ENCODE measurements around the gene SUCLG2. TPM values are rescaled to one million over a fixed set of nuclear protein-coding genes. Genes with fewer than 3 reads are reported as not detected.

SUCLG2 gene
- total and polyA plus RNA-seq, 10 of the 15 experiments (the other 5 are each of a cell fraction or from before 2014, with no cell fraction given): 17.8 to 50.9 (median 37.2) TPM

GRCh38 chr3:67535006-67535405, 119.4 kb downstream of the SUCLG2 start:
- SMC1A ChIA-PET (ENCODE audit: uncharacterized antibody, unreplicated experiment): interaction anchor here (0.9 kb wide), 1 partner anchor 23 kb away, joined by 3 read pairs; no protein-coding TSS in a partner anchor
- no peak for FAIRE-seq
- in situ Hi-C loops (cut with MboI): no loop called here

GRCh38 chr3:67534594-67534993, 119.8 kb downstream of the SUCLG2 start:
- Histone ChIP-seq H4K20me1 (ENCODE audit: control insufficient read depth, insufficient read depth) (no peaks in the 10 kb centered on the region), H3K4me3 (no peak overlapping the region), H2AFZ (ENCODE audit: control insufficient read depth, low read depth, low read length) (no peak overlapping the region), H3K27me3 (replicated peaks in 1 of 2; ENCODE audit: control insufficient read depth in 2 of 2, insufficient read depth in 2 of 2, low read length in 1 of 2) (no peaks in the 10 kb centered on the region), H3K27ac (ENCODE audit: control insufficient read depth, insufficient read depth) (no peak overlapping the region), H3K36me3 (ENCODE audit: control insufficient read depth in 2 of 2, insufficient read depth in 2 of 2, low read length in 1 of 2) (no peaks in the 10 kb centered on the region), H3K4me2 (ENCODE audit: control insufficient read depth, insufficient read depth) (no peak overlapping the region), H3K79me2 (ENCODE audit: control insufficient read depth, insufficient read depth, low read length) (no peaks in the 10 kb centered on the region), H3K4me1 (ENCODE audit: control insufficient read depth, insufficient read depth, low read length) (no peaks in the 10 kb centered on the region), H3K9ac (ENCODE audit: control insufficient read depth, insufficient read depth, low read length) (no peak overlapping the region), H3K9me3 (replicated peaks; ENCODE audit: control insufficient read depth, insufficient read depth, low read length) (no peaks in the 10 kb centered on the region; the same call in 2 of the 3 replicates)
- intact Hi-C loops (cut with micrococcal nuclease; ENCODE audit: unreplicated experiment): no loop called here
- in situ Hi-C loops (cut with MboI): no loop called here
- ATAC-seq (no peak), DNase-seq (ENCODE audit: low read depth, low spot score) (no peak), FAIRE-seq (no peak)
- ChIA-PET SMC1A (ENCODE audit: uncharacterized antibody, unreplicated experiment) (interaction anchor here (0.9 kb wide), 1 partner anchor 23 kb away, joined by 3 read pairs; no protein-coding TSS in a partner anchor), POLR2A (no interaction called here), CTCF (no interaction called here), RAD21 (ENCODE audit: unreplicated experiment) (no interaction called here)
- TF ChIP-seq PAX5 (IDR thresholded peaks at IDR 0.05; ENCODE audit: borderline replicate concordance, low read depth, low read length): no peak
- peak; percentile 58; the same call in 1 of the 2 replicates for TF ChIP-seq ZNF384 (IDR thresholded peaks at IDR 0.05; ENCODE audit: borderline replicate concordance, low read depth, low read length)
- no TSS peak for BruUV-seq (replicated peaks)

More at GRCh38 chr3:67535006-67535405, 119.4 kb downstream of the SUCLG2 start:
- Histone ChIP-seq H3K9me3 (replicated peaks; ENCODE audit: control insufficient read depth, insufficient read depth, low read length) (no peaks in the 10 kb centered on the region; the same call in 2 of the 3 replicates), H3K27ac (ENCODE audit: control insufficient read depth, insufficient read depth) (no peak overlapping the region), H3K4me3 (no peak overlapping the region), H3K9ac (ENCODE audit: control insufficient read depth, insufficient read depth, low read length) (no peak overlapping the region), H3K4me2 (ENCODE audit: control insufficient read depth, insufficient read depth) (no peak overlapping the region), H2AFZ (ENCODE audit: control insufficient read depth, low read depth, low read length) (no peak overlapping the region), H3K4me1 (ENCODE audit: control insufficient read depth, insufficient read depth, low read length) (no peaks in the 10 kb centered on the region), H3K79me2 (ENCODE audit: control insufficient read depth, insufficient read depth, low read length) (no peaks in the 10 kb centered on the region), H4K20me1 (ENCODE audit: control insufficient read depth, insufficient read depth) (no peaks in the 10 kb centered on the region), H3K27me3 (replicated peaks in 1 of 2; ENCODE audit: control insufficient read depth in 2 of 2, insufficient read depth in 2 of 2, low read length in 1 of 2) (no peaks in the 10 kb centered on the region), H3K36me3 (ENCODE audit: control insufficient read depth in 2 of 2, insufficient read depth in 2 of 2, low read length in 1 of 2) (no peaks in the 10 kb centered on the region)
- RAD21 ChIA-PET (ENCODE audit: unreplicated experiment): no interaction called here
- intact Hi-C loops (cut with micrococcal nuclease; ENCODE audit: unreplicated experiment): no loop called here
- POLR2A ChIA-PET: no interaction called here
- ATAC-seq (no peak), DNase-seq (ENCODE audit: low read depth, low spot score) (no peak)
- CTCF ChIA-PET: no interaction called here
- BruUV-seq (replicated peaks): no TSS peak
- TF ChIP-seq PAX5 (IDR thresholded peaks at IDR 0.05; ENCODE audit: borderline replicate concordance, low read depth, low read length) (no peak), TARDBP (IDR thresholded peaks at IDR 0.05; ENCODE audit: borderline replicate concordance) (no peak), GATAD2B (conservative IDR thresholded peaks at IDR 0.05; ENCODE audit: low read depth) (no peak), ZBED1 (IDR thresholded peaks at IDR 0.05; ENCODE audit: borderline replicate concordance) (no peak), BHLHE40 (IDR thresholded peaks at IDR 0.05; ENCODE audit: borderline replicate concordance in 1 of 2, low read depth in 2 of 2, low read length in 1 of 2) (no peak)
- WGBS (ENCODE audit: insufficient coverage, insufficient replicate concordance, low lambda C conversion rate, missing lambda C conversion rate): 89% methylated on average over 3 of the region's 3 CpGs
